Stimulated activated naive CD8-positive, alpha-beta T cell treated with anti-CD3 and anti-CD28 coated beads, Interleukin-15, amount 100 ng/mL, for 72 hours (primary cell): ENCODE data around the gene HTR2B.
"Not testable (repeated sequence)": the region's sequence is repeated elsewhere in the genome, so short reads cannot be mapped to it uniquely, and the experiment has no call there.

Source experiments
- ATAC-seq: fragments of 150-1000 bp; cut with Tn5 transposase; 2 replicates; pipeline ENCODE4 v1.10.0; 2021; ENCODE audit warnings: mild to moderate bottlenecking, moderate library complexity
- DNase-seq, 2 donors: peaks; one replicate each; pipeline ENCODE4 v3.0.0; 2021 to 2022
- H3K27ac Mint-ChIP-seq, 2 donors: one replicate each; pipeline ENCODE4 v1.8.0; 2022; ENCODE audit warnings: mild to moderate bottlenecking in 2 of 2, mixed read lengths in 2 of 2, moderate library complexity in 2 of 2
- H3K27me3 Mint-ChIP-seq: one replicate; pipeline ENCODE4 v1.8.0; 2022; ENCODE audit warnings: mixed read lengths
- H3K4me1 Mint-ChIP-seq: one replicate; pipeline ENCODE4 v1.8.0; 2022; ENCODE audit warnings: mild to moderate bottlenecking, mixed read lengths
- H3K4me3 Mint-ChIP-seq, 2 donors: one replicate each; pipeline ENCODE4 v1.8.0; 2022; ENCODE audit warnings: mild to moderate bottlenecking in 2 of 2, mixed read lengths in 2 of 2, moderate library complexity in 1 of 2
- H3K9me3 Mint-ChIP-seq, 2 donors: one replicate each; pipeline ENCODE4 v1.8.0; 2022; ENCODE audit warnings: mixed read lengths in 2 of 2

Gene HTR2B

GRCh38 chr2:231117922-231118613 lies 6.8 kb downstream of the HTR2B start:
- ATAC-seq = no peak
- Mint-ChIP-seq H3K4me3 (no peak overlapping the region), H3K9me3 (no peaks in the 10 kb centered on the region), H3K4me1 (no peaks in the 10 kb centered on the region), H3K27me3 (no peaks in the 10 kb centered on the region), H3K27ac (no peak overlapping the region)
- DNase-seq = no peak

GRCh38 chr2:231117148-231117547 lies 7.7 kb downstream of the HTR2B start:
- no peak overlapping the region for H3K27ac Mint-ChIP-seq
- ATAC-seq = no peak
- H3K27me3 Mint-ChIP-seq = no peaks in the 10 kb centered on the region
- no peaks in the 10 kb centered on the region for H3K9me3 Mint-ChIP-seq
- no peak overlapping the region for H3K4me3 Mint-ChIP-seq
- no peaks in the 10 kb centered on the region for H3K4me1 Mint-ChIP-seq
- no peak for DNase-seq

- Mint-ChIP-seq H3K4me1 (no peaks in the 10 kb centered on the region), H3K9me3 (no peaks in the 10 kb centered on the region), H3K27ac (no peak overlapping the region), H3K4me3 (no peak overlapping the region), H3K27me3 (no peaks in the 10 kb centered on the region)
- ATAC-seq = no peak
- no peak for DNase-seq
These were observed 9.2 kb downstream of the HTR2B start for GRCh38 chr2:231115651-231116050.

- no peak overlapping the region for H3K27ac Mint-ChIP-seq
- DNase-seq = no peak
- no peak for ATAC-seq
- H3K9me3 Mint-ChIP-seq = no peaks in the 10 kb centered on the region
- H3K27me3 Mint-ChIP-seq = no peaks in the 10 kb centered on the region
- H3K4me3 Mint-ChIP-seq = no peak overlapping the region
- H3K4me1 Mint-ChIP-seq = no peaks in the 10 kb centered on the region
These were observed 11.4 kb downstream of the HTR2B start for GRCh38 chr2:231113489-231113888.

- no peaks in the 10 kb centered on the region for H3K27me3 Mint-ChIP-seq
- H3K9me3 Mint-ChIP-seq = no peaks in the 10 kb centered on the region
- no peak for ATAC-seq
- no peak for DNase-seq
- no peak overlapping the region for H3K4me3 Mint-ChIP-seq
- no peaks in the 10 kb centered on the region for H3K4me1 Mint-ChIP-seq
- no peak overlapping the region for H3K27ac Mint-ChIP-seq
These were observed 12.9 kb downstream of the HTR2B start for GRCh38 chr2:231111987-231112386.

GRCh38 chr2:231110551-231110950 lies 14.3 kb downstream of the HTR2B start:
- no peak for DNase-seq
- H3K27ac Mint-ChIP-seq = no peak overlapping the region
- no peak for ATAC-seq
- no peaks in the 10 kb centered on the region for H3K4me1 Mint-ChIP-seq
- no peaks in the 10 kb centered on the region for H3K9me3 Mint-ChIP-seq
- no peaks in the 10 kb centered on the region for H3K27me3 Mint-ChIP-seq
- no peak overlapping the region for H3K4me3 Mint-ChIP-seq

GRCh38 chr2:231104115-231104713 lies 20.6 kb downstream of the HTR2B start:
- H3K27me3 Mint-ChIP-seq = no peaks in the 10 kb centered on the region
- no peak overlapping the region for H3K4me3 Mint-ChIP-seq
- peak; percentile 14 to 43 for DNase-seq
- peaks cover 7 to 14% of the 10 kb centered on the region in 2 donors for H3K9me3 Mint-ChIP-seq
- no peaks in the 10 kb centered on the region for H3K4me1 Mint-ChIP-seq
- peak; percentile 74 for ATAC-seq
- H3K27ac Mint-ChIP-seq = no peak overlapping the region

- Mint-ChIP-seq H3K27me3 (no peaks in the 10 kb centered on the region), H3K4me1 (no peaks in the 10 kb centered on the region), H3K27ac (no peak overlapping the region), H3K4me3 (no peak overlapping the region), H3K9me3 (peaks cover 18 to 28% of the 10 kb centered on the region in 2 donors)
- ATAC-seq = no peak
- no peak for DNase-seq
These were observed 22.1 kb downstream of the HTR2B start for GRCh38 chr2:231102772-231103171.

- H3K4me3 Mint-ChIP-seq = no peak overlapping the region
- DNase-seq (no peak), ATAC-seq (no peak)
- peaks cover 18 to 36% of the 10 kb centered on the region in 2 donors for H3K9me3 Mint-ChIP-seq
- H3K4me1 Mint-ChIP-seq = no peaks in the 10 kb centered on the region
- H3K27me3 Mint-ChIP-seq = no peaks in the 10 kb centered on the region
- H3K27ac Mint-ChIP-seq = no peak overlapping the region
These were observed 23.9 kb downstream of the HTR2B start for GRCh38 chr2:231100990-231101389.

GRCh38 chr2:231100321-231100720 lies 24.5 kb downstream of the HTR2B start:
- not testable (repeated sequence) for H3K27me3 Mint-ChIP-seq, H3K4me1 Mint-ChIP-seq, H3K4me3 Mint-ChIP-seq, DNase-seq, H3K27ac Mint-ChIP-seq, ATAC-seq
- H3K9me3 Mint-ChIP-seq = peaks cover 18 to 36% of the 10 kb centered on the region in 2 donors

GRCh38 chr2:231099918-231100317 lies 24.9 kb downstream of the HTR2B start:
- DNase-seq (peak; percentile 8 to 22), ATAC-seq (no peak)
- Mint-ChIP-seq H3K4me1 (no peaks in the 10 kb centered on the region), H3K27me3 (no peaks in the 10 kb centered on the region), H3K4me3 (no peak overlapping the region), H3K9me3 (peaks cover 18 to 36% of the 10 kb centered on the region in 2 donors), H3K27ac (no peak overlapping the region)

- no peak overlapping the region for H3K4me3 Mint-ChIP-seq
These were observed 30.0 kb downstream of the HTR2B start for GRCh38 chr2:231094736-231095346.

GRCh38 chr2:231093933-231094332 lies 30.9 kb downstream of the HTR2B start:
- Mint-ChIP-seq H3K27me3 (no peaks in the 10 kb centered on the region), H3K4me1 (no peaks in the 10 kb centered on the region), H3K9me3 (peaks cover 10 to 19% of the 10 kb centered on the region in 2 donors), H3K27ac (no peak overlapping the region), H3K4me3 (no peak overlapping the region)
- DNase-seq (no peak), ATAC-seq (no peak)

More at GRCh38 chr2:231094736-231095346, 30.0 kb downstream of the HTR2B start:
- ATAC-seq = no peak
- Mint-ChIP-seq H3K4me1 (no peaks in the 10 kb centered on the region), H3K27ac (no peak overlapping the region), H3K9me3 (peaks cover 11 to 24% of the 10 kb centered on the region in 2 donors), H3K27me3 (no peaks in the 10 kb centered on the region)
- no peak for DNase-seq

- H3K27me3 Mint-ChIP-seq = no peaks in the 10 kb centered on the region
- ATAC-seq (no peak), DNase-seq (no peak)
- no peaks in the 10 kb centered on the region for H3K9me3 Mint-ChIP-seq
- no peak overlapping the region for H3K27ac Mint-ChIP-seq
- no peak overlapping the region for H3K4me3 Mint-ChIP-seq
- H3K4me1 Mint-ChIP-seq = no peaks in the 10 kb centered on the region
These were observed 36.1 kb downstream of the HTR2B start for GRCh38 chr2:231088754-231089153.

- no peaks in the 10 kb centered on the region for H3K9me3 Mint-ChIP-seq
- H3K4me1 Mint-ChIP-seq = no peaks in the 10 kb centered on the region
- no peaks in the 10 kb centered on the region for H3K27me3 Mint-ChIP-seq
- ATAC-seq (no peak), DNase-seq (no peak)
- H3K27ac Mint-ChIP-seq = no peak overlapping the region
- H3K4me3 Mint-ChIP-seq = no peak overlapping the region
These were observed 40.3 kb downstream of the HTR2B start for GRCh38 chr2:231084565-231084964.

- Mint-ChIP-seq H3K4me1 (no peaks in the 10 kb centered on the region), H3K27me3 (no peaks in the 10 kb centered on the region), H3K27ac (no peak overlapping the region), H3K9me3 (no peaks in the 10 kb centered on the region), H3K4me3 (no peak overlapping the region)
- ATAC-seq (no peak), DNase-seq (no peak)
These were observed 55.3 kb downstream of the HTR2B start for GRCh38 chr2:231069379-231070054.
